ENCODE data around the gene PDE4B. TPM values are rescaled to one million over a fixed set of nuclear protein-coding genes. Genes with fewer than 3 reads are reported as not detected.

PDE4B gene
- total RNA-seq, 1 donor: 2.3 TPM

- H3K4me3 ChIP-seq (ENCODE audit: low read depth, low read length): no peak overlapping the region
- no peak for TF ChIP-seq CTCF (IDR thresholded peaks at IDR 0.05; ENCODE audit: insufficient read depth, low read length)
- DNase-seq (ENCODE audit: low read depth): peak; percentile 35
These were observed 30.4 kb upstream of the PDE4B start for GRCh38 chr1:65762081-65762862.

DNA sequence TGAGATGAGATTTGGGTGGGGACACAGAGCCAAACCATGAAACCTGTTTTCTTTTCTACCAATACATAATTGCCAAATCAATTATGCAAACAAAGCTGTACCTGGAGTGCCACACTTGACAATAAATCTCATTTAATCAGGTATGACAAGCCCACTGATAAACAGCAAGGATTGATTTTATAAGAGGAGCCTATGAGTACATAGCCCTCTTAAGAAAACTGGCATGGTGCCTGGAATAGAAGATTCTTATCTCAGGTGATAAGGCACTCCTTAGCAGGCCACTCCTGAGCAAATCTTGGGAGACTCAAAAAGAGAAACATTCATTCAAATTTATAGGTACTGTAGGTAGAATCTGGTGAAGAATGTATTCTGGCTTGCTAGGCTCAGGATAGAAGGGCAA is 28.6 kb upstream of the PDE4B start:
- no peak for DNase-seq (ENCODE audit: low read depth)
- no peak for TF ChIP-seq CTCF (IDR thresholded peaks at IDR 0.05; ENCODE audit: insufficient read depth, low read length)
- H3K4me3 ChIP-seq (ENCODE audit: low read depth, low read length): no peak overlapping the region

DNA sequence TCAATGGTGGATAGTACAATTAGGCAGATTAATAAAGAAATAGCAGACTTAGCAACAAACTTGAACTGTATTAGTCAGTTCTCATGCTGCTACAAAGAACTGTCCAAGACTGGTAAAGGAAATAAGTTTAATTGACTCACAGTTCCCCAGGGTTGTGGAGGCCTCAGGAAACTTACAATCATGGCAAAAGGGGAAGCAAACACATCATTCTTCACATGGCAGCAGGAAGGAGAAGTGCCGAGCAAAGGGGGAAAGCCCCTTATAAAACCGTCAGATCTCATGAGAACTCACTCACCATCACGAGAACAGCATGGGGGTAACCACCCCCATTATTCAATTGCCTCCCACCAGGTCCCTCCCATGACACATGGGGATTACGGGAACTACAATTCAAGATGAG is 27.1 kb upstream of the PDE4B start:
- no peak for TF ChIP-seq CTCF (IDR thresholded peaks at IDR 0.05; ENCODE audit: insufficient read depth, low read length)
- H3K4me3 ChIP-seq (ENCODE audit: low read depth, low read length): no peak overlapping the region
- no peak for DNase-seq (ENCODE audit: low read depth)

- no peak for DNase-seq (ENCODE audit: low read depth)
- H3K4me3 ChIP-seq (ENCODE audit: low read depth, low read length): no peak overlapping the region
- no peak for TF ChIP-seq CTCF (IDR thresholded peaks at IDR 0.05; ENCODE audit: insufficient read depth, low read length)
These were observed 23.1 kb upstream of the PDE4B start for GRCh38 chr1:65769636-65770035.

GRCh38 chr1:65772607-65773006 is 20.1 kb upstream of the PDE4B start:
- no peak for TF ChIP-seq CTCF (IDR thresholded peaks at IDR 0.05; ENCODE audit: insufficient read depth, low read length)
- DNase-seq (ENCODE audit: low read depth): no peak
- no peak overlapping the region for H3K4me3 ChIP-seq (ENCODE audit: low read depth, low read length)

- H3K4me3 ChIP-seq (ENCODE audit: low read depth, low read length): no peak overlapping the region
- DNase-seq (ENCODE audit: low read depth): no peak
- TF ChIP-seq CTCF (IDR thresholded peaks at IDR 0.05; ENCODE audit: insufficient read depth, low read length): no peak
These were observed 19.1 kb upstream of the PDE4B start for GRCh38 chr1:65773391-65774123.
